GM21360 (cell line): ENCODE data around the gene KCNT2.

Source experiments
- ATAC-seq: cut with Tn5 transposase; IDR thresholded peaks from one replicate; pipeline ENCODE4 v1.9.1; 2021; ENCODE audit warnings: mild to moderate bottlenecking, moderate library complexity; ENCODE audit not compliant: unreplicated experiment

The KCNT2 gene

GRCh38 chr1:196401891-196402290 lies 206.3 kb downstream of the KCNT2 start:
- ATAC-seq, result no peak

DNA sequence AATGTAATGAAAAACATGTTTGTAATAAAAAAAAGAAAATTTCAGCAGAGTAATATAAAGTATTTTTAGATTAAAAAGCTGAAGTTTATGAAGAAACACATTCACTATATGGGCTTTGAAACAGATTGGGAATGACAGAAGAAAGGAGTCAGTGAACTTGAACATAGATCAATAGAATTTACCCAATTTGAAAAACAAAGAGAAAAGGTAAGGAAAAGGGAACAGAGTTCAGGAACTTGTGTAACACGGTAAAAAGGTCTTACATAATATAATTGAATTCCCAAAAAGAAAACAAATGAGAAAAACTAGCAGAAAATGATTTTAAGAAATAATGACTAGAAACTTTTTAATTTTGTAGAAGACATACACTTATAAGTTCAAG lies 206.8 kb downstream of the KCNT2 start:
- ATAC-seq, result no peak

DNA sequence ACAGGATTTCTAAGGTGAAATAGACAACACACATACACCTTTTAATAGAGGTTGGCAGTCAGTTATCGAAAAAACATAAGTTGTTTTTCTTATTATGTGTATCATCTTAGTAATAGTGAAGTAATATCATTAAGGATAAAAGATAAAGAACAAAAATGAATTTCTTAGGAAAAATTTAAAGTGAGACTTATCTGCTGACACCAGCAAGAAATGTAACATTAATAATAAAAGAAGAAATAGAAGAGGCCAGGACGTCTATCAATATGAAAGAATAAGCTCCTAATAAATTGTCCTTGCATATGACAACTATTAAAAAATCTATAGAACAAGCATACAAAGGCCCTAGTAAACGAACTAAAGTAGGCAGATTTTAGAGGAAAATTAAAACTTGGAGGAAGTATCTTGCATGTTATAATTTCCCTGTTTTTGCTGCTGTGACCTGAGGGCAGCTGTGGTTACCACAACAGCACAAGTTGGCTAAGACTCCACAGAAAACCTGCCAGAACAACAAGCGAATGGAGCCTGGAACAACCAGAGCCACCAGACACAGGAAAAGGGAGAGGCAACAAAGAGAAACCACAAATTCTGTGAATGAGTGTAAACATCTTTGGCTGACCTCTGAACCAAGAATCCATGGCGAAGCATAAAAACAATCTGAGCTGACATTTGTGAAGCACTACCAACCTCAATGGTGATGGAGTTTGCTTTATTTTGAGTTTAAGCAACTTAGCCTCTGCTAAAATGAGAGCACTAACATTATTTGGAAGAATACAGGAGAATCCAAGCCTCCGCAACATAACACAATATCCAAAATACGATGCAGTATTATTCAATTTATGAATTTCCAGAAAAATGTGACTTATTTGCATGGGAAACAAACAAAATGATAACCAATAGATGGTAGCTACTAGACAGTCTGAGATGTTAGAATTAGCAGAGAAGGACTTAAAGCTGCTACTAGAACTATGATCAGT lies 207.5 kb downstream of the KCNT2 start:
- ATAC-seq, result no peak

DNA sequence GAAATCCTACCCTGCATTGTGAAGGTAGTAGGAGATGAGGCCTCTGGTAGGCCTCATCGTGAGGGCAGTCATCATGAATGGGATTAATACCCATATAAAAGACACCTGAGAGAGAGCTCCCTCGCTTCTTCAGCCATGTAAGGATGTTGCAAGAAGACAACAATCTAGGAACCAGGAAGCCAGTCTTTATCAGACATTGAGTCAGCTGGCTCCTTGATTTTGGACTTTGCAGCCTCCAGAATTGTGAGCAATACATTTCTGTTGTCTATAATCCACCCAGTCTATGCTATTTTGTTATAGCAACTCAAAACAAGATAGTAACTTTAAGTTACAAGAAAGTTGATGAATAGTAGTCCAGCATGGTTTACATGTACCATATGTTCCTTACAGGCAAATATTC lies 208.5 kb downstream of the KCNT2 start:
- ATAC-seq, result no peak

DNA sequence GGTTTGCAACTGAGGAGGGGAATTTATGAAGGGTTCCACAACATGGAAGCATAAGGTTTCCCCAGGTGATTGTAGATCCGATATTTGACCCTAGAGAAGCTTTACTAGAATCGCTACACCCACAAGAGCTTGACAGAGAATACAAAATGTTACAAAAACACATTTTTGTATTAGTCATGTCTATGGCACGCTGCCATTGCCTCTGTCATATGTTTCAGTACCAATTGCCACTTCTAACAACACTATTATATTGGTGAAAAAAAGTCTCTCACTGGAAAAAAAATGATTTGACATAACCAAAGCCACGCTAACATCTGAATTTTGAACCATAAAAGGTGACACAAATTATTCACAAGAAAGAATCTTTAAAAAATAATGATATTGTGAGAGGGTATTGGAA lies 214.5 kb downstream of the KCNT2 start:
- no peak for ATAC-seq

- ATAC-seq, result no peak
Measured at GRCh38 chr1:196393282-196393681, 215.0 kb downstream of the KCNT2 start.

- no peak for ATAC-seq
Measured at GRCh38 chr1:196387766-196388165, 220.5 kb downstream of the KCNT2 start.

DNA sequence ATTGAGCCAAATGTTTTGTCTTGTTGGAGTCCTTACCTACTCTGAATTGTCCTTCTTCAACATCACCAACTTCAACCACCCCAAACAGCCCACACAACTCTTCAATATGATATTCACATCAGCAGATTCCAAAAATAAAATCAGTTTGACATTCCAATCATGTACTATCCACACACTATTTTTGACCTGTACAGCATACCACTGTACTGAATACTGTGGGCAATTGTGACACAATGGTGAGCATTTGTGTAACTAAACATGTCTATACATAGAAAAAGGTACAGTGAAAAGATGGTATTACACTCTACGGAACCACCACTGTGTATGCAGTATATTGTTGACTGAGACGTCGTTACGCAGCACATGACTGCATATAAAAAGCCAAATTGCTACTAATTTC lies 223.1 kb downstream of the KCNT2 start:
- ATAC-seq, result no peak

DNA sequence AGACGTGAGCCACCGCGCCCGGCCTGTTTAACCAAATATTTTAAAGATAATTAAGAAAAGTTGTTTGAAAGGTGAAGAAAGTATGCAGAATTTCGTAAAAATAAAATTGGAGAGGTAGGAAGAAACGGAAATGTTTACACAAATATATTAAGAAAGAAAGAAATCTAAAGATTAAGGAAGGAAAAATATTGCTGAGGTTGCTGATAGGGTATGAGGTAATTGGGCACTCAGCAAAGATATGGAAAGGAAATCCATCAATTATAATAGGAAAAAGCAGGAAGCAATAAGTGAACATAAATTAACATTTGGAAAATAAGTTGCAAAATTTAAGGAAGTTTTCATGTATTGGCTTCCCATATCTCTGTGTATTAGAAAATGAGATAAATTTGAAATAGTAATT lies 225.9 kb downstream of the KCNT2 start:
- ATAC-seq, result no peak

DNA sequence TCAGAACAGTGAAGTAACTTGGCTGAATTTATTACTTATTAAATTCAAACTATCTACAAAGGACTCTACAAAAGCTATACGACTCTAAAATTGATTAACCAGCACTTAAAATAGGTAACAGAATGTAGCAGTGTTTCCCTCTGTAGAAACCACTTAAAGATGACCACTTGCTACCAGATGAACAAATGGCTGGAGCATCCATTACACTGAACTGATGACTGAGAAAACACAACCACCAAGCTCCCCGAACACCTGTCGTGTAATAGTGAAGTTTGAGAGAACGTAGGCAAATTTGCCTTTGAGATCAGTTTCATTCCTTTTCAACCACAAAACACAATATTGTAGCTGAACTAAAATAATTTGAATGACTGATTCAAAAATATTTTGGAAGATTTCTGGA lies 226.7 kb downstream of the KCNT2 start:
- ATAC-seq, result no peak

- no peak for ATAC-seq
Measured at GRCh38 chr1:196380316-196380715, 227.9 kb downstream of the KCNT2 start.

DNA sequence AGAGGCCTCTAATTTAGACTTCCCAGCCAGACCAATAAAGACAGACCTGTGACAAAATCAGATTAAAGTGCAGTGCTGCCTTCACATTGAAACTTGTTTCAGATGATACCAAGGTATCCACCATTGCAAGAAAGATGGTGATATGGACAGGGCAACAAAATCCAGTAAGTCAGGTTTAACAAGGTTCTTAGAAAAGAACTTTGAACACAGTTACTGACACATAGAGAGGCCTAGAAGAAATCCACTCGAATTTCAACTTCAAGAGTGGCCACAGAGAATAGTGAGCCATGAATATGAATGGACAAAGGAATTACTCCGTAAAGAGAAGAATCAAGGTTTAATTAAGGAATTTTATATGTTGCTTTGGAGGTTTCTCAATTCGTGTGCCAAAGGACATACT lies 230.4 kb downstream of the KCNT2 start:
- ATAC-seq, result no peak

- ATAC-seq, result no peak
Measured at GRCh38 chr1:196376630-196377328, 231.5 kb downstream of the KCNT2 start.

- no peak for ATAC-seq
Measured at GRCh38 chr1:196373798-196374197, 234.4 kb downstream of the KCNT2 start.

DNA sequence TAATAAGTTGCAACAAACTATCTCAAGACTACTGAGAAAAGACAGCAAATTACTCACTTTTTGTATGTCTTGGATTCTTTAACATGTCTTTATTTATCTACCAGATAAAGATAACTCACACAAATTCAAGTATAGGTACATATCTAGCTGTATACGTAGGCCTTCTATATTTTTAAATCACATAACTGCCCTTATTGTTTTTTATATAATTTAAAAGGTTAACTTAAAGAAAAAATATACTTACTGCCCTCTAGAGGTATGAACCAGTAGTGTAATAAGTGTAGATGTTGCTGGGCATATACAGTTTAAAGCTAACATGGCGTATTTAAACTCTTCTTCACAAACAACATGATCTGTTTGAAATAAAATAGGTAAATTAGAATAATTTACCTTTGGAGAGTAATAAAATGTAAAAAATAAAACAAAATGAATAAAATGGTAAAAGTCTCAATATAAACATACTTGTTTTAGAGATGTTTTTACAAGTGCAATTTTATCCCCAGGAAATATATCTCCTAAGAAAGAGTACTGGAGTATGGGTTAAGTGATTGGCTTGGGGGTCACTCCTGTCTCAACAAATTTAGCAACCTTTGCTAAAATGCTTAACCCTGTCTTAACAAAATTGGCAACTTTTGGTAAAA lies 235.2 kb downstream of the KCNT2 start:
- peak; percentile 86 for ATAC-seq

GRCh38 chr1:196367838-196368237 lies 240.4 kb downstream of the KCNT2 start:
- ATAC-seq, result no peak

DNA sequence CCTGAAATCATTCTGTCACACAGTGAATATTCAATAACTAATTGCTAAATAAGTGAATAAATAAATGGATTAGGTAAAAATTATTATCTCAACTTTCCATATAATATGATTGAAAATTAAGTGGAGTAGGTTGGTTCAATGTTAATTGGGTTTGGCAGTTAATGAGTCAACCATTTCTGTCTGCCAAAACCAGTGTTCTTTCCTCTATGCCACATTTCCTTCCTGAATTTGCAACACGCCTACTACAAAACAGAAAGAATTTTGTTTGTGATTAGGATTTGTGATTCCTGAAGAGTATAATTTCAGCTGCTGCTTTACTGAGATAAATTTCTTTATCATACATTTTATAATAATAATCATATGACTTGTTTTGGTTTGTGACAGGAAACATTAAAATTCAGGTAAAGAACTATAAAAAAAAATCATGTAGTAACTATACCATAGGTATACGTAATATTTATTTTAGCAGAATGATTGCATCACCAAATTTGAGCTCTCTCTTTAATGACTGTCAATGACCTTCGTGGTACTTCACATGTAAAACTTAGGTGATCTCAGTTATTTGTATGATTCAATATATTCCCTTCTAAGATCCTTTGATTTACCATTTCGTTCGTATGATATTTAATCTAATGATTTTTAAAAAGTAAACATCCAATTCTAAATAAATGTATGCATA lies 241.3 kb downstream of the KCNT2 start:
- ATAC-seq, result no peak

GRCh38 chr1:196361112-196361714 lies 247.0 kb downstream of the KCNT2 start:
- no peak for ATAC-seq

DNA sequence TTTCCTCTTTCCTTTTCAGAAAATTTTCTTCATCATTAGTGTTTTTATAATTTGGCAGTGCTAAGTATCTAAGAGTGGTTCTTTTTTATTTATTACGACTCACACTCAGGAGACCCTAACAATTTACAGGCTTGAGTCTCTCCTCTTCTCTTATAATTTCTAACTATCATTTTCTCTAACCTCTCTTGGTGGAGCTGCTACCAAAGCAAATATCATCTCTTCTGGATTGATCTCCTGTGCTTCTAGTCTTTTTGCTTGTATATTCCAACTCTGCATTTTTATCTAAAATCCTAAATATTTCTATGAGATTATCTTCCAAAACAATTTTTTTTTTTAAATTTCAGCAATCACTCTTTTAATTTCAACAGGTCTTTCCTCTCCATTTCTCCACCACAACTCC lies 250.3 kb downstream of the KCNT2 start:
- no peak for ATAC-seq

- no peak for ATAC-seq
Measured at GRCh38 chr1:196355206-196355786, 252.9 kb downstream of the KCNT2 start.
